Chondrocyte (in vitro differentiated cells): ENCODE results near the gene SRMS. TPM values are rescaled to one million over a fixed set of nuclear protein-coding genes. Genes with fewer than 3 reads are reported as not detected.

ENCODE experiments used
- DNase-seq: peaks from one replicate; pipeline ENCODE4 v3.0.0; 2021; ENCODE audit warnings: mixed read lengths, low spot score
- H3K27ac Mint-ChIP-seq: one replicate; pipeline ENCODE4 v1.8.0; 2021; ENCODE audit warnings: mild to moderate bottlenecking, moderate library complexity, mixed read lengths; ENCODE audit not compliant: unreplicated experiment
- H3K27me3 Mint-ChIP-seq: 2 replicates; pipeline ENCODE4 v1.8.0; 2021; ENCODE audit warnings: low read depth, mixed read lengths
- H3K36me3 Mint-ChIP-seq: 2 replicates; pipeline ENCODE4 v1.8.0; 2021; ENCODE audit warnings: low read depth, mixed read lengths
- H3K4me1 Mint-ChIP-seq: 2 replicates; pipeline ENCODE4 v1.8.0; 2021; ENCODE audit warnings: low read depth, mild to moderate bottlenecking, mixed read lengths
- H3K4me3 Mint-ChIP-seq: one replicate; pipeline ENCODE4 v1.8.0; 2021; ENCODE audit warnings: mild to moderate bottlenecking, moderate library complexity, mixed read lengths; ENCODE audit not compliant: unreplicated experiment
- H3K9me3 Mint-ChIP-seq: 2 replicates; pipeline ENCODE4 v1.8.0; 2021; ENCODE audit warnings: low read depth, mixed read lengths
- CTCF ChIP-seq: fragments of 200-600 bp; sonication (generic); IDR thresholded peaks from 2 replicates; pipeline ENCODE4 v1.5.0; 2021; ENCODE audit warnings: antibody characterized with exemption, mild to moderate bottlenecking, moderate library complexity
- total RNA-seq: library from RNA; stranded (reverse); gene quantifications from 3 replicates; pipeline ENCODE4 v1.2.1, GENCODE V29; 2021

Gene SRMS
- total RNA-seq, 1 donor from 2014 or later, result not detected

GRCh38 chr20:63537525-63538203 lies 9.9 kb downstream of the SRMS start:
- no peaks in the 10 kb centered on the region for H3K36me3 Mint-ChIP-seq
- no peak overlapping the region for H3K27ac Mint-ChIP-seq
- H3K4me3 Mint-ChIP-seq, result peak overlapping the region; percentile 35
- peak; percentile 100 for TF ChIP-seq CTCF
- no peak for DNase-seq
- H3K9me3 Mint-ChIP-seq, result no peaks in the 10 kb centered on the region
- peaks cover 10% of the 10 kb centered on the region for H3K4me1 Mint-ChIP-seq
- no peaks in the 10 kb centered on the region for H3K27me3 Mint-ChIP-seq

- peak within 1 kb of the TSS; percentile 35 for H3K4me3 Mint-ChIP-seq
- no peaks in the 10 kb centered on the region for H3K27me3 Mint-ChIP-seq
- no peaks in the 10 kb centered on the region for H3K9me3 Mint-ChIP-seq
- H3K4me1 Mint-ChIP-seq, result peaks cover 10% of the 10 kb centered on the region
- no peak for DNase-seq
- no peak for TF ChIP-seq CTCF
- no peaks in the 10 kb centered on the region for H3K36me3 Mint-ChIP-seq
- no peak within 1 kb of the TSS for H3K27ac Mint-ChIP-seq
Observed at GRCh38 chr20:63536997-63537524, 10.5 kb downstream of the SRMS start, which contains the start of gene PTK6. Gene PTK6 (minus strand): TSS chr20:63537376. CDS start chr20:63537314, 62 bp downstream.

GRCh38 chr20:63536241-63536977 lies 11.1 kb downstream of the SRMS start:
- Mint-ChIP-seq H3K4me1 (peaks cover 10% of the 10 kb centered on the region), H3K9me3 (no peaks in the 10 kb centered on the region), H3K27ac (no peak overlapping the region), H3K4me3 (no peak overlapping the region), H3K36me3 (no peaks in the 10 kb centered on the region), H3K27me3 (no peaks in the 10 kb centered on the region)
- no peak for DNase-seq
- no peak for TF ChIP-seq CTCF

- no peaks in the 10 kb centered on the region for H3K36me3 Mint-ChIP-seq
- DNase-seq, result no peak
- no peak overlapping the region for H3K4me3 Mint-ChIP-seq
- no peak for TF ChIP-seq CTCF
- no peak overlapping the region for H3K27ac Mint-ChIP-seq
- no peaks in the 10 kb centered on the region for H3K9me3 Mint-ChIP-seq
- no peaks in the 10 kb centered on the region for H3K27me3 Mint-ChIP-seq
- H3K4me1 Mint-ChIP-seq, result peaks cover 10% of the 10 kb centered on the region
Observed at GRCh38 chr20:63534831-63535651, 12.5 kb downstream of the SRMS start.

GRCh38 chr20:63534427-63534830 lies 13.1 kb downstream of the SRMS start:
- no peak for TF ChIP-seq CTCF
- Mint-ChIP-seq H3K27ac (no peak overlapping the region), H3K4me3 (no peak overlapping the region), H3K27me3 (no peaks in the 10 kb centered on the region), H3K9me3 (no peaks in the 10 kb centered on the region), H3K36me3 (no peaks in the 10 kb centered on the region), H3K4me1 (peaks cover 10% of the 10 kb centered on the region)
- no peak for DNase-seq
